Peyer's patch (tissue), 4 donors: ENCODE data around the gene FER. TPM values are rescaled to one million over a fixed set of nuclear protein-coding genes. Genes with fewer than 3 reads are reported as not detected.
"Not testable (repeated sequence)": the region's sequence is repeated elsewhere in the genome, so short reads cannot be mapped to it uniquely, and the experiment has no call there.

Source experiments
- DNase-seq, 3 donors: peaks; one replicate each; pipeline ENCODE4 v3.0.0-alpha.2; 2017 to 2019
- H3K27ac ChIP-seq, 4 donors: fragments of 200-600 bp; sonication (generic); one replicate each; pipeline ENCODE4 v1.5.1; 2016 to 2019
- H3K27me3 ChIP-seq, 2 donors: fragments of 200-600 bp; sonication (generic); one replicate each; pipeline ENCODE4 v1.5.1; 2019
- H3K36me3 ChIP-seq, 3 donors: fragments of 200-600 bp; sonication (generic); one replicate each; pipeline ENCODE4 v1.5.1; 2016 to 2019
- H3K4me1 ChIP-seq, 4 donors: fragments of 200-600 bp; sonication (generic); one replicate each; pipeline ENCODE4 v1.5.1; 2016 to 2019
- H3K4me3 ChIP-seq, 4 donors: fragments of 200-600 bp; sonication (generic); 1 replicate in 3 of 4; 2 replicates in 1 of 4; pipeline ENCODE4 v1.5.1; 2016 to 2019; ENCODE audit warnings: mild to moderate bottlenecking in 1 of 4
- H3K9me3 ChIP-seq, 4 donors: fragments of 200-600 bp; sonication (generic); one replicate each; pipeline ENCODE4 v1.5.1; 2016 to 2019; ENCODE audit warnings: mild to moderate bottlenecking in 1 of 4
- POLR2A ChIP-seq, 2 donors: fragments of 450-650 bp; IDR thresholded peaks; one replicate each; pipeline ENCODE4 v1.5.1; 2017; ENCODE audit warnings: antibody characterized with exemption in 2 of 2, mild to moderate bottlenecking in 2 of 2, moderate library complexity in 2 of 2
- total RNA-seq, 4 donors: library from RNA; depleted of rRNA; stranded (reverse); fragments of >200 nt; gene quantifications; one replicate each; pipeline ENCODE4 v1.1.0, GENCODE V29; 2016
- TF ChIP-seq, protein P1 (sequence below), 6 experiments: fragments of 450-650 bp in 4 of 6; fragments of 200-600 bp in 2 of 6; sonication (generic) in 1 of 6; IDR thresholded peaks; one replicate each; pipeline ENCODE4 v1.5.1; 2017 to 2019; ENCODE audit warnings: antibody characterized with exemption in 6 of 6, mild to moderate bottlenecking in 3 of 6, moderate library complexity in 1 of 6

Gene FER
- total RNA-seq, 4 donors from 2014 or later, result 8.4 to 104 (median 12.5) TPM

GRCh38 chr5:109038209-109038840, 290.6 kb downstream of the FER start:
- H3K9me3 ChIP-seq, result no peaks in the 10 kb centered on the region
- no peak overlapping the region for H3K4me3 ChIP-seq
- no peaks in the 10 kb centered on the region for H3K36me3 ChIP-seq
- H3K4me1 ChIP-seq, result no peaks in the 10 kb centered on the region
- H3K27me3 ChIP-seq, result no peaks in the 10 kb centered on the region
- H3K27ac ChIP-seq, result no peak overlapping the region
- TF ChIP-seq, protein P1, sequence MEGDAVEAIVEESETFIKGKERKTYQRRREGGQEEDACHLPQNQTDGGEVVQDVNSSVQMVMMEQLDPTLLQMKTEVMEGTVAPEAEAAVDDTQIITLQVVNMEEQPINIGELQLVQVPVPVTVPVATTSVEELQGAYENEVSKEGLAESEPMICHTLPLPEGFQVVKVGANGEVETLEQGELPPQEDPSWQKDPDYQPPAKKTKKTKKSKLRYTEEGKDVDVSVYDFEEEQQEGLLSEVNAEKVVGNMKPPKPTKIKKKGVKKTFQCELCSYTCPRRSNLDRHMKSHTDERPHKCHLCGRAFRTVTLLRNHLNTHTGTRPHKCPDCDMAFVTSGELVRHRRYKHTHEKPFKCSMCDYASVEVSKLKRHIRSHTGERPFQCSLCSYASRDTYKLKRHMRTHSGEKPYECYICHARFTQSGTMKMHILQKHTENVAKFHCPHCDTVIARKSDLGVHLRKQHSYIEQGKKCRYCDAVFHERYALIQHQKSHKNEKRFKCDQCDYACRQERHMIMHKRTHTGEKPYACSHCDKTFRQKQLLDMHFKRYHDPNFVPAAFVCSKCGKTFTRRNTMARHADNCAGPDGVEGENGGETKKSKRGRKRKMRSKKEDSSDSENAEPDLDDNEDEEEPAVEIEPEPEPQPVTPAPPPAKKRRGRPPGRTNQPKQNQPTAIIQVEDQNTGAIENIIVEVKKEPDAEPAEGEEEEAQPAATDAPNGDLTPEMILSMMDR (IDR thresholded peaks at IDR 0.05), result no peak
- no peak for TF ChIP-seq POLR2A (IDR thresholded peaks at IDR 0.05)
- DNase-seq, result no peak

- H3K27ac ChIP-seq, result no peak overlapping the region
- no peak for DNase-seq
- H3K27me3 ChIP-seq, result no peaks in the 10 kb centered on the region
- no peak overlapping the region for H3K4me3 ChIP-seq
- no peaks in the 10 kb centered on the region for H3K4me1 ChIP-seq
- H3K36me3 ChIP-seq, result no peaks in the 10 kb centered on the region
- TF ChIP-seq, protein P1 (IDR thresholded peaks at IDR 0.05), result no peak
- TF ChIP-seq POLR2A (IDR thresholded peaks at IDR 0.05), result no peak
- H3K9me3 ChIP-seq, result no peaks in the 10 kb centered on the region
Measured at GRCh38 chr5:109041317-109041716, 293.6 kb downstream of the FER start.

DNA sequence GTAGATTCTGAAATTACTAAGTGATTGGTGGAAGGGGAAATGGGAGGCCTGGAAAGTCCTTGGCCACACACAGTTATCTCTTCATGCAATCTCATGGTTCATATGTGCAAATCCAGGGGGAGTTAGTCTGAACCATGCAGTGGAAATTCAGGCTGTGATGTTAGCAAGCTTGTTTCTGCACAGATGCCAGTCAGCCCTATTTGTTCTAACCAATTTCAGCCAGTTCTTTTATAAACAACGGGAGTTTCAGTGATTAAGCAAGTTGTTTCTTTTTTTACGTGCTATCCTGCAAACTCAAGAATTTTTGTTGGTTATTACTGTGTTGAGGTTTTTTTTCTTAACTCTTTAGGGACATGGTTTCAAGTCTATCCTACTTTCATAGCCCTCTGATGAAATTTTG, 298.0 kb downstream of the FER start:
- Histone ChIP-seq H3K4me3 (no peak overlapping the region), H3K27ac (no peak overlapping the region), H3K9me3 (no peaks in the 10 kb centered on the region), H3K27me3 (no peaks in the 10 kb centered on the region), H3K4me1 (no peaks in the 10 kb centered on the region), H3K36me3 (no peaks in the 10 kb centered on the region)
- TF ChIP-seq, protein P1 (IDR thresholded peaks at IDR 0.05), result no peak
- TF ChIP-seq POLR2A (IDR thresholded peaks at IDR 0.05), result no peak
- no peak for DNase-seq

DNA sequence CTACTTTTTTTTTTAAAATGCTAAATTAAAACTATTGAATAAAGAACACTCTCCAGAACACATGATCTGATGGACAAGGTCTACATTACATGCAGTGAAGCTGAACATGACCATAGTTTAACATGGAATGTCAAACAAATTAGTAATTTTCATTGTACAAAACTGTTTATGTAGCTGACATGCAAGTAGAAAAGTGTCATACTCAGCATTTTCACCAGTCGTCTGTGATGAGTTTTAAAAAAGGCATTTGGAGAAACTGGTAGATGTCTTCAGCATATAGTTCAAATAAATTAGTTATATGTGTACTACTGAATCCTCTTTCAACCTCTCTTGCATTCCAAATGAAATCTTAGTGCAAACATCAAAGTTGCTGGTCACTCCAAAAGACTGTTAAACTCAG, 301.9 kb downstream of the FER start:
- no peaks in the 10 kb centered on the region for H3K36me3 ChIP-seq
- no peaks in the 10 kb centered on the region for H3K4me1 ChIP-seq
- TF ChIP-seq POLR2A (IDR thresholded peaks at IDR 0.05), result no peak
- TF ChIP-seq, protein P1 (IDR thresholded peaks at IDR 0.05), result no peak
- no peaks in the 10 kb centered on the region for H3K27me3 ChIP-seq
- H3K27ac ChIP-seq, result no peak overlapping the region
- no peak for DNase-seq
- H3K4me3 ChIP-seq, result no peak overlapping the region
- H3K9me3 ChIP-seq, result no peaks in the 10 kb centered on the region

DNA sequence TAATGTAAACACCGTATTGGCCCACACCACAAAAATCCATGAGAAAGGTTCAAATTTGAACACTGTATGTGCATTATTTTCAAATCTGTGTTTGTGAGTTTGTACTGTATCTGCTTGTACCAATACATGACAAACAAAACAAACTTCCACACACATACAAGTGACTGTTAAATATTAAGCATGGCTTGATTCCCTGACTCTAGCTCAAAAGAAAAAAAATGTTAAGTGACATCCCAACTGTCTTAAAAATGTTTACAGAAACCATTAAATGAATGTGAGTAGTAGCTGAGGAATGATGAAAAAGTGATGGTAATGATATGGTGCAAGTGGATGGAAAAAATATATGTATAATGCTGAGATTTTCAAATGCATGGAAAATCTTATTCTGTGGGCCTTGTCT, 302.6 kb downstream of the FER start:
- H3K27me3 ChIP-seq, result not testable (repeated sequence)

DNA sequence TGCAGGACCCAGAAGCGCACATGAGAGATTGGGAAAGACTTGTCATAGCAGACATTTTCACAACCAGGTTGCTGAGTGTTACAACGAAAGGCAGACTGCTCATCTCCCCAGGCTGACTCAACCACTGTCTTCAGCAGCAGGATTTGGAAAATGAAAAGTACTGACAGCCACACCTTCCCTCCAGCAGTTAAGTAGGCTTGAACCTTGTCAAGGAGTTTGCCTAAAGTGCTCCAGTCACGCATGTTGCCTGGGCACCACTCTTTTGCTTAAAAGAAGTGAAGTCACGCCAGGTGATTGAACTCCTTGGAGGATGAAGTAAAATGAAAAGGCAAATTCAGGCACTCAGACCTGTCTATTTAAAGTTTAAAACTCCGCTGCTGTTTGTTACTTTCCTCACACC, 304.5 kb downstream of the FER start:
- DNase-seq, H3K4me3 ChIP-seq: not testable (repeated sequence)

More for the DNA sequence above, 302.6 kb downstream of the FER start:
- not testable (repeated sequence) for DNase-seq, H3K4me1 ChIP-seq, H3K4me3 ChIP-seq, H3K27ac ChIP-seq, H3K9me3 ChIP-seq, H3K36me3 ChIP-seq

DNA sequence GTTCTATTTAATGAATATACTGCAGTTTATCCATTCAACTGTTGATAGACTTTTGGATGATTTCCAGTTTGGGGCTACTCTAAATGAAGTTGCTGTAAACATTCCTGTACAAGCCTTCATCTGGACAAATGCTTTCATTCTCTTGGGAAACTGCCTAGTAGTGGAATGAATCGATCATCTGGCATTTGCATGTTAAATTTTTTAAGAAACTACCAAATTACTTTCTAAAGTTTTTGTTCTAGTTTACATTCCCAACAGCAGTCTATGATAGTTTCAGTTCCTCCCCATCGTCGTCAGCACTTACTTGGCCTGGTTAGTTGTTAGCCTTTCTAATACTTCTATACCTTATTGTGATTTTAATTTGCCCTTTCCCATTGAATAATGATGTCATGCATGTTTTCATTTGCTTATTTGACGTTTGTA, 306.3 kb downstream of the FER start:
- Histone ChIP-seq H3K27me3 (no peaks in the 10 kb centered on the region), H3K9me3 (no peaks in the 10 kb centered on the region), H3K4me1 (no peaks in the 10 kb centered on the region), H3K4me3 (no peak overlapping the region), H3K36me3 (no peaks in the 10 kb centered on the region), H3K27ac (no peak overlapping the region)
- no peak for DNase-seq
- no peak for TF ChIP-seq POLR2A (IDR thresholded peaks at IDR 0.05)
- TF ChIP-seq, protein P1 (IDR thresholded peaks at IDR 0.05), result no peak

More for the DNA sequence above, 304.5 kb downstream of the FER start:
- not testable (repeated sequence) for H3K27me3 ChIP-seq, H3K9me3 ChIP-seq, H3K27ac ChIP-seq, H3K4me1 ChIP-seq, H3K36me3 ChIP-seq
